Measurements from ENCODE around the gene ARHGAP6. TPM values are rescaled to one million over a fixed set of nuclear protein-coding genes. Genes with fewer than 3 reads are reported as not detected.
A peak's percentile ranks its signal among the peaks of the same experiment; 100 is the strongest.

Gene ARHGAP6
- total and polyA plus RNA-seq, 9 of the 15 experiments (the other 6 are each of a cell fraction or from before 2014, with no cell fraction given), result 12.5 to 63.6 (median 41.8) TPM

- TF ChIP-seq, protein P1, sequence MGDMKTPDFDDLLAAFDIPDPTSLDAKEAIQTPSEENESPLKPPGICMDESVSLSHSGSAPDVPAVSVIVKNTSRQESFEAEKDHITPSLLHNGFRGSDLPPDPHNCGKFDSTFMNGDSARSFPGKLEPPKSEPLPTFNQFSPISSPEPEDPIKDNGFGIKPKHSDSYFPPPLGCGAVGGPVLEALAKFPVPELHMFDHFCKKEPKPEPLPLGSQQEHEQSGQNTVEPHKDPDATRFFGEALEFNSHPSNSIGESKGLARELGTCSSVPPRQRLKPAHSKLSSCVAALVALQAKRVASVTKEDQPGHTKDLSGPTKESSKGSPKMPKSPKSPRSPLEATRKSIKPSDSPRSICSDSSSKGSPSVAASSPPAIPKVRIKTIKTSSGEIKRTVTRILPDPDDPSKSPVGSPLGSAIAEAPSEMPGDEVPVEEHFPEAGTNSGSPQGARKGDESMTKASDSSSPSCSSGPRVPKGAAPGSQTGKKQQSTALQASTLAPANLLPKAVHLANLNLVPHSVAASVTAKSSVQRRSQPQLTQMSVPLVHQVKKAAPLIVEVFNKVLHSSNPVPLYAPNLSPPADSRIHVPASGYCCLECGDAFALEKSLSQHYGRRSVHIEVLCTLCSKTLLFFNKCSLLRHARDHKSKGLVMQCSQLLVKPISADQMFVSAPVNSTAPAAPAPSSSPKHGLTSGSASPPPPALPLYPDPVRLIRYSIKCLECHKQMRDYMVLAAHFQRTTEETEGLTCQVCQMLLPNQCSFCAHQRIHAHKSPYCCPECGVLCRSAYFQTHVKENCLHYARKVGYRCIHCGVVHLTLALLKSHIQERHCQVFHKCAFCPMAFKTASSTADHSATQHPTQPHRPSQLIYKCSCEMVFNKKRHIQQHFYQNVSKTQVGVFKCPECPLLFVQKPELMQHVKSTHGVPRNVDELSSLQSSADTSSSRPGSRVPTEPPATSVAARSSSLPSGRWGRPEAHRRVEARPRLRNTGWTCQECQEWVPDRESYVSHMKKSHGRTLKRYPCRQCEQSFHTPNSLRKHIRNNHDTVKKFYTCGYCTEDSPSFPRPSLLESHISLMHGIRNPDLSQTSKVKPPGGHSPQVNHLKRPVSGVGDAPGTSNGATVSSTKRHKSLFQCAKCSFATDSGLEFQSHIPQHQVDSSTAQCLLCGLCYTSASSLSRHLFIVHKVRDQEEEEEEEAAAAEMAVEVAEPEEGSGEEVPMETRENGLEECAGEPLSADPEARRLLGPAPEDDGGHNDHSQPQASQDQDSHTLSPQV (IDR thresholded peaks at IDR 0.05), result peak; percentile 24
- no peak for TF ChIP-seq NONO (IDR thresholded peaks at IDR 0.05; ENCODE audit: low read depth in 2 of 2, low read length in 1 of 2)
- TF ChIP-seq SMARCA5 (IDR thresholded peaks at IDR 0.05), result peak; percentile 94
- peak; percentile 58; the same call in 1 of the 2 replicates for TF ChIP-seq ZBTB5 (IDR thresholded peaks at IDR 0.05)
- peak; percentile 46; the same call in 1 of the 2 replicates for TF ChIP-seq CTBP1 (IDR thresholded peaks at IDR 0.05; ENCODE audit: borderline replicate concordance)
Observed at GRCh38 chrX:11375614-11376119, 290.1 kb downstream of the ARHGAP6 start (continued).
